K562 (cell line): ENCODE data around the gene YPEL4.

Experiments used
- BRCA1 ChIP-seq, 2 experiments: fragments of 450-650 bp in 1 of 2; sonication (generic) in 1 of 2; formaldehyde crosslinking in 1 of 2; IDR thresholded peaks; 2 replicates each; pipeline versions ENCODE4 v1.5.0 to v1.6.1; 2017 to 2020; ENCODE audit warnings: mild to moderate bottlenecking in 1 of 2, missing genetic modification reagents in 1 of 2
- CTCF ChIP-seq, 3 experiments: IDR thresholded peaks in 2 of 3; conservative IDR thresholded peaks in 1 of 3; 2 replicates each; pipeline ENCODE4 v1.5.1; 2011 to 2012; ENCODE audit warnings: low read length in 3 of 3, mild to moderate bottlenecking in 3 of 3, control low read depth in 2 of 3, improper control_type of control experiment in 1 of 3, inconsistent platforms in 1 of 3, low read depth in 1 of 3, mixed read lengths in 1 of 3, moderate library complexity in 1 of 3; ENCODE audit not compliant: insufficient read depth in 2 of 3
- FOSL1 ChIP-seq: fragments of 200-800 bp; sonication (Bioruptor generic); conservative IDR thresholded peaks from 2 replicates; pipeline ENCODE4 v1.6.1; 2016; ENCODE audit warnings: missing genetic modification characterization, missing compliant biosample characterization
- GATA2 ChIP-seq: sonication (generic); formaldehyde crosslinking; IDR thresholded peaks from 2 replicates; pipeline ENCODE4 v1.4.0; 2020; ENCODE audit warnings: mild to moderate bottlenecking, missing genetic modification reagents
- MYC ChIP-seq, 2 experiments: fragments of 250-450 bp in 1 of 2; sonication (Bioruptor Pico) in 1 of 2; IDR thresholded peaks; 2 replicates each; pipeline versions ENCODE4 v1.5.1 to v1.6.1; 2012 to 2021; ENCODE audit warnings: low read depth in 2 of 2, borderline replicate concordance in 1 of 2, improper control_type of control experiment in 1 of 2, low read length in 1 of 2, mild to moderate bottlenecking in 1 of 2, moderate library complexity in 1 of 2
- RAD21 ChIP-seq, 2 experiments: fragments of 250-450 bp in 1 of 2; fragments of 450-650 bp in 1 of 2; sonication (Bioruptor Pico) in 1 of 2; formaldehyde crosslinking in 1 of 2; IDR thresholded peaks in 1 of 2; conservative IDR thresholded peaks in 1 of 2; 2 replicates each; pipeline versions ENCODE4 v1.4.0 to v1.8.0; 2020 to 2022; ENCODE audit warnings: mild to moderate bottlenecking in 2 of 2, moderate library complexity in 1 of 2
- RBM25 ChIP-seq: fragments of 200-400 bp; formaldehyde crosslinking; IDR thresholded peaks from 2 replicates; pipeline ENCODE4 v1.6.1; 2018; ENCODE audit warnings: low read length, low read depth, moderate library complexity; ENCODE audit not compliant: severe bottlenecking
- SMARCE1 ChIP-seq: fragments of 450-650 bp; IDR thresholded peaks from 2 replicates; pipeline ENCODE4 v1.7.1; 2016; ENCODE audit warnings: mild to moderate bottlenecking
- SMC3 ChIP-seq: conservative IDR thresholded peaks from 2 replicates; pipeline ENCODE4 v1.6.1; 2011; ENCODE audit warnings: low read depth, low read length, improper control_type of control experiment; ENCODE audit not compliant: insufficient read depth
- SPI1 ChIP-seq: IDR thresholded peaks from 2 replicates; pipeline ENCODE4 v1.6.1; 2011; ENCODE audit warnings: low read depth, low read length, control low read depth, borderline replicate concordance
- TEAD2 ChIP-seq: fragments of 450-650 bp; IDR thresholded peaks from 2 replicates; pipeline ENCODE4 v1.6.1; 2016; ENCODE audit warnings: missing genetic modification characterization, control low read depth, missing compliant biosample characterization
- ZNF445 ChIP-seq: fragments of 250-450 bp; sonication (Bioruptor Pico); IDR thresholded peaks from 2 replicates; pipeline ENCODE4 v1.4.0; 2020; ENCODE audit warnings: low read depth, mild to moderate bottlenecking, moderate library complexity

GRCh38 chr11:57646194-57646798, 3.4 kb downstream of the YPEL4 start:
- no peak for TF ChIP-seq SMARCE1
- no peak for TF ChIP-seq GATA2 (CRISPR knock-in tag)
- TF ChIP-seq CTCF (IDR thresholded peaks at IDR 0.05 in 2 of 3, conservative IDR thresholded peaks at IDR 0.05 in 1 of 3; ENCODE audit: insufficient read depth in 2 of 3, low read depth in 1 of 3, low read length in 3 of 3): no peak
- TF ChIP-seq RAD21 (CRISPR knock-in tag; conservative IDR thresholded peaks at IDR 0.05 in 1 of 2, IDR thresholded peaks at IDR 0.05 in 1 of 2): no peak
- TF ChIP-seq ZNF445: no peak
- TF ChIP-seq BRCA1 (IDR thresholded peaks at IDR 0.05): no peak
- no peak for TF ChIP-seq BRCA1 (CRISPR knock-in tag; IDR thresholded peaks at IDR 0.05)
- no peak for TF ChIP-seq MYC (IDR thresholded peaks at IDR 0.05; ENCODE audit: low read depth, low read length)
- no peak for TF ChIP-seq MYC (CRISPR knock-in tag; IDR thresholded peaks at IDR 0.05; ENCODE audit: borderline replicate concordance, low read depth)
- TF ChIP-seq SMC3: no peak
- no peak for TF ChIP-seq FOSL1 (tag)
- TF ChIP-seq SPI1: no peak
- no peak for TF ChIP-seq RBM25
- TF ChIP-seq TEAD2 (tag): no peak
